AG04450 (cell line): Measurements from ENCODE around the gene ALDH1L1. TPM values are rescaled to one million over a fixed set of nuclear protein-coding genes. Genes with fewer than 3 reads are reported as not detected.

Source experiments
- CTCF ChIA-PET: fragments of 300-600, 350-600 bp; formaldehyde crosslinking; extraction: SDS; loops from one replicate; lab custom pipeline; 2022; ENCODE audit warnings: antibody characterized with exemption, inconsistent platforms; lab: Charles Lee
- POLR2A ChIA-PET: fragments of 350-600 bp; formaldehyde crosslinking; extraction: SDS; loops from one replicate; lab custom pipeline; 2021; ENCODE audit warnings: antibody characterized with exemption, inconsistent platforms; lab: Yijun Ruan, JAX
- DNase-seq: peaks from one replicate; pipeline ENCODE4 v3.0.0-alpha.2; 2011; ENCODE audit warnings: low read depth, low spot score
- H3K27ac ChIP-seq: one replicate; pipeline ENCODE4 v1.5.1; 2012; ENCODE audit warnings: low read depth, low read length, control low read depth
- H3K27me3 ChIP-seq: one replicate; pipeline ENCODE4 v1.6.0; 2012; ENCODE audit warnings: low read length; ENCODE audit not compliant: control insufficient read depth, insufficient read depth
- H3K4me3 ChIP-seq: 2 replicates; pipeline ENCODE4 v1.5.1; 2011; ENCODE audit warnings: mild to moderate bottlenecking, low read depth, low read length, control low read depth
- H3K9me3 ChIP-seq: 2 replicates; pipeline ENCODE4 v1.5.1; 2012; ENCODE audit warnings: low read length; ENCODE audit not compliant: control insufficient read depth, insufficient read depth
- CTCF ChIP-seq: IDR thresholded peaks from 2 replicates; pipeline ENCODE4 v1.5.1; 2011; ENCODE audit warnings: low read depth, low read length, control low read depth, inconsistent platforms
- polyA plus RNA-seq: library from polyadenylated mRNA; depleted of rRNA; stranded (reverse); fragments of >200 nt; gene quantifications from 2 replicates; pipeline ENCODE4 v1.2.3, GENCODE V29; 2011; rRNA removed
- small RNA-seq: library from RNA; depleted of rRNA; stranded (forward); fragments of <200 nt; gene quantifications from one replicate; pipeline ENCODE3, GENCODE V24; 2012; ENCODE audit warnings: low read depth; ENCODE audit not compliant: insufficient read length

Gene ALDH1L1
- polyA plus RNA-seq, 1 experiment, result not detected

- no peak for TF ChIP-seq CTCF
- CTCF ChIA-PET, result no interaction called here
These were observed 126.3 kb downstream of the ALDH1L1 start for GRCh38 chr3:126053949-126054569.

More at GRCh38 chr3:126053949-126054569, 126.3 kb downstream of the ALDH1L1 start:
- no peak for DNase-seq
- no peaks in the 10 kb centered on the region for H3K9me3 ChIP-seq
- H3K4me3 ChIP-seq, result no peak overlapping the region
- POLR2A ChIA-PET, result no interaction called here
- no peaks in the 10 kb centered on the region for H3K27me3 ChIP-seq
- no peak overlapping the region for H3K27ac ChIP-seq

Small RNAs within 50 kb of the gene (small RNA-seq; reads per million reads assigned to genes)
- gene RNU1-30P, result not detected

Other genes starting within 250 kb of the ALDH1L1 start
- gene ROPN1B, start 211.4 kb downstream of the ALDH1L1 start, polyA plus RNA-seq, result not detected in 2 replicates
- 36.9 and 37.2 TPM in 2 replicates for gene SLC41A3, start 96.5 kb downstream of the ALDH1L1 start, polyA plus RNA-seq
- 0.38 and 0.53 TPM in 2 replicates for gene KLF15, start 176.8 kb upstream of the ALDH1L1 start, polyA plus RNA-seq
- not detected in 2 replicates for gene CFAP100, start 214.3 kb upstream of the ALDH1L1 start, polyA plus RNA-seq